H1 (cell line): ENCODE measurements around the gene NEUROD4. TPM values are rescaled to one million over a fixed set of nuclear protein-coding genes. Genes with fewer than 3 reads are reported as not detected.

Experiments
- CTCF ChIA-PET: fragments of 300-600 bp; sonication (Branson Sonifier 250); formaldehyde crosslinking; loops from one replicate; lab custom pipeline; 2021; ENCODE audit not compliant: partially characterized antibody; lab: Charles Lee
- POLR2A ChIA-PET: fragments of 300-600 bp; sonication (Branson Sonifier 250); formaldehyde crosslinking; loops from one replicate; lab custom pipeline; 2021; ENCODE audit warnings: inconsistent platforms; ENCODE audit not compliant: partially characterized antibody; lab: Charles Lee
- DNase-seq, 2 experiments: peaks; one replicate each; pipeline versions ENCODE4 v3.0.0 to v3.0.0-alpha.2; 2010 to 2022; ENCODE audit warnings: low spot score in 2 of 2, low read depth in 1 of 2, mixed read lengths in 1 of 2
- FAIRE-seq: peaks from 2 replicates; lab custom pipeline; 2011; peaks lifted over from hg19 to GRCh38; lab: Jason Lieb, UNC
- H2AFZ ChIP-seq: 2 replicates; pipeline ENCODE4 v1.8.1; 2012; ENCODE audit warnings: low read length, inconsistent platforms
- H2AK5ac ChIP-seq: 2 replicates; pipeline ENCODE4 v1.6.1; 2013; ENCODE audit warnings: low read depth, low read length
- H2BK120ac ChIP-seq: replicated peaks from 2 replicates; pipeline ENCODE3; 2013; ENCODE audit warnings: low read depth, low read length, inconsistent platforms
- H2BK12ac ChIP-seq: 2 replicates; pipeline ENCODE4 v1.6.1; 2013; ENCODE audit warnings: low read depth, low read length
- H2BK15ac ChIP-seq: 2 replicates; pipeline ENCODE4 v1.6.1; 2013; ENCODE audit warnings: low read length
- H2BK20ac ChIP-seq: 2 replicates; pipeline ENCODE4 v1.6.1; 2013; ENCODE audit warnings: low read length
- H2BK5ac ChIP-seq: 2 replicates; pipeline ENCODE4 v1.6.1; 2013; ENCODE audit warnings: low read depth, low read length
- H3K14ac ChIP-seq: 2 replicates; pipeline ENCODE4 v1.6.1; 2013; ENCODE audit warnings: inconsistent platforms; ENCODE audit not compliant: insufficient read length
- H3K18ac ChIP-seq: 2 replicates; pipeline ENCODE4 v1.6.1; 2013; ENCODE audit warnings: low read length; ENCODE audit errors: extremely low read depth
- H3K23ac ChIP-seq: 2 replicates; pipeline ENCODE4 v1.6.1; 2013; ENCODE audit warnings: inconsistent platforms; ENCODE audit not compliant: insufficient read length
- H3K23me2 ChIP-seq: 2 replicates; pipeline ENCODE4 v1.6.1; 2013; ENCODE audit warnings: low read depth, low read length
- H3K27ac ChIP-seq: 2 replicates; pipeline ENCODE4 v1.6.1; 2011; ENCODE audit warnings: low read depth, low read length, inconsistent platforms
- H3K27me3 ChIP-seq, 4 experiments: replicated peaks in 1 of 4; 1 replicate in 1 of 4; 2 replicates in 3 of 4; pipeline versions ENCODE4 v1.6.1 to v1.8.1; 2011 to 2013; ENCODE audit warnings: low read length in 3 of 4, mild to moderate bottlenecking in 3 of 4, inconsistent platforms in 2 of 4, mixed read lengths in 2 of 4, moderate library complexity in 1 of 4; ENCODE audit not compliant: control insufficient read depth in 3 of 4, insufficient read depth in 3 of 4; ENCODE audit errors: extremely low read depth in 1 of 4
- H3K36me3 ChIP-seq, 4 experiments: 2 replicates each; pipeline versions ENCODE4 v1.6.1 to v1.8.1; 2011 to 2013; ENCODE audit warnings: mild to moderate bottlenecking in 4 of 4, low read length in 3 of 4, moderate library complexity in 2 of 4, control low read depth in 1 of 4, inconsistent platforms in 1 of 4; ENCODE audit not compliant: insufficient read depth in 4 of 4, control insufficient read depth in 2 of 4
- H3K4ac ChIP-seq: replicated peaks from 2 replicates; pipeline ENCODE3; 2013; ENCODE audit warnings: low read length, low read depth, mixed read lengths, inconsistent platforms; ENCODE audit not compliant: insufficient read length
- H3K4me1 ChIP-seq, 4 experiments: replicated peaks in 1 of 4; 1 replicate in 1 of 4; 2 replicates in 3 of 4; pipeline versions ENCODE4 v1.6.1 to v1.8.1; 2011 to 2013; ENCODE audit warnings: low read length in 3 of 4, inconsistent platforms in 2 of 4, mixed read lengths in 1 of 4; ENCODE audit not compliant: insufficient read depth in 4 of 4, control insufficient read depth in 3 of 4
- H3K4me2 ChIP-seq, 2 experiments: 2 replicates each; pipeline versions ENCODE4 v1.6.1 to v1.8.1; 2011 to 2013; ENCODE audit warnings: low read depth in 2 of 2, low read length in 2 of 2, control low read depth in 1 of 2, inconsistent platforms in 1 of 2, mild to moderate bottlenecking in 1 of 2; ENCODE audit not compliant: insufficient read depth in 1 of 2
- H3K4me3 ChIP-seq, 4 experiments: fragments of 200-600, 300-600 bp in 1 of 4; sonication (generic), shearing (Covaris generic), sonication (Bioruptor Twin) in 1 of 4; 2 replicates each; pipeline versions ENCODE4 v1.5.1 to v1.8.1; 2011 to 2016; ENCODE audit warnings: low read length in 4 of 4, low read depth in 3 of 4, control low read depth in 2 of 4, inconsistent platforms in 2 of 4, mild to moderate bottlenecking in 2 of 4, mixed read lengths in 1 of 4, moderate library complexity in 1 of 4; ENCODE audit not compliant: insufficient read depth in 2 of 4; ENCODE audit errors: extremely low read depth in 1 of 4
- H3K56ac ChIP-seq: replicated peaks from 2 replicates; pipeline ENCODE3; 2013; ENCODE audit warnings: low read depth, mild to moderate bottlenecking, mixed read lengths, low read length, inconsistent platforms; ENCODE audit not compliant: insufficient read length
- H3K79me1 ChIP-seq: 2 replicates; pipeline ENCODE4 v1.6.1; 2013; ENCODE audit warnings: low read depth, low read length, control low read depth
- H3K79me2 ChIP-seq, 2 experiments: 2 replicates each; pipeline versions ENCODE4 v1.6.1 to v1.8.1; 2012 to 2013; ENCODE audit warnings: low read length in 2 of 2, mild to moderate bottlenecking in 2 of 2, inconsistent platforms in 1 of 2; ENCODE audit not compliant: insufficient read depth in 2 of 2, control insufficient read depth in 1 of 2
- H3K9ac ChIP-seq, 4 experiments: replicated peaks in 1 of 4; 1 replicate in 1 of 4; 2 replicates in 3 of 4; pipeline versions ENCODE4 v1.6.1 to v1.8.1; 2011 to 2013; ENCODE audit warnings: low read depth in 3 of 4, low read length in 3 of 4, control low read depth in 2 of 4, mild to moderate bottlenecking in 2 of 4, moderate library complexity in 2 of 4, inconsistent platforms in 1 of 4; ENCODE audit errors: extremely low read depth in 1 of 4
- H3K9me3 ChIP-seq, 2 experiments: 2 replicates each; pipeline versions ENCODE4 v1.6.1 to v1.8.1; 2012 to 2013; ENCODE audit warnings: mild to moderate bottlenecking in 2 of 2, moderate library complexity in 2 of 2, control low read depth in 1 of 2, inconsistent platforms in 1 of 2, low read depth in 1 of 2, low read length in 1 of 2, mixed read lengths in 1 of 2; ENCODE audit not compliant: insufficient read depth in 2 of 2
- H4K20me1 ChIP-seq, 2 experiments: replicated peaks in 1 of 2; 2 replicates each; pipeline versions ENCODE3 to v1.8.1; 2011 to 2013; ENCODE audit warnings: inconsistent platforms in 2 of 2, low read length in 2 of 2, mild to moderate bottlenecking in 1 of 2; ENCODE audit not compliant: insufficient read depth in 2 of 2, control insufficient read depth in 1 of 2
- H4K5ac ChIP-seq: 2 replicates; pipeline ENCODE4 v1.6.1; 2013; ENCODE audit warnings: low read length, low read depth, mixed read lengths, inconsistent platforms; ENCODE audit not compliant: insufficient read length
- H4K8ac ChIP-seq: 2 replicates; pipeline ENCODE4 v1.8.0; 2013; ENCODE audit warnings: mild to moderate bottlenecking, moderate library complexity, low read length, inconsistent platforms; ENCODE audit not compliant: insufficient read depth; ENCODE audit errors: extremely low read depth
- H4K91ac ChIP-seq: replicated peaks from 2 replicates; pipeline ENCODE3; 2013; ENCODE audit warnings: low read length, mixed read lengths, inconsistent platforms; ENCODE audit not compliant: insufficient read length
- POLR2A ChIP-seq, 2 experiments: IDR thresholded peaks; 1 replicate in 1 of 2; 2 replicates in 1 of 2; pipeline ENCODE4 v1.6.1; 2011; ENCODE audit warnings: low read depth in 2 of 2, low read length in 2 of 2, mild to moderate bottlenecking in 2 of 2; ENCODE audit errors: control extremely low read depth in 1 of 2
- TCF12 ChIP-seq: IDR thresholded peaks from 2 replicates; pipeline ENCODE4 v1.6.1; 2011; ENCODE audit warnings: low read depth, mild to moderate bottlenecking, low read length
- WGBS, 2 experiments: shearing (Covaris generic) in 1 of 2; methylation state at CpG; one replicate each; pipeline versions ENCODE4 v1.1.6 to v1.1.7; 2013 to 2015; ENCODE audit warnings: low lambda C conversion rate in 2 of 2, mixed read lengths in 2 of 2, inconsistent platforms in 1 of 2, low coverage in 1 of 2, missing lambda C conversion rate in 1 of 2; ENCODE audit not compliant: insufficient replicate concordance in 2 of 2, insufficient coverage in 1 of 2, insufficient read length in 1 of 2; ENCODE audit errors: extremely low coverage in 1 of 2, missing lambda C conversion rate in 1 of 2; 5-methylcytosine and 5-hydroxymethylcytosine counted together
- polyA plus RNA-seq, 7 experiments: library from polyadenylated mRNA; depleted of rRNA in 3 of 7; stranded (reverse) in 5 of 7; unstranded in 2 of 7; fragments of >200 nt in 5 of 7; fragments of 200-250 nt in 2 of 7; gene quantifications; 1 replicate in 5 of 7; 2 replicates in 1 of 7; 4 replicates in 1 of 7; pipeline versions ENCODE4 v1.2.1 to v1.2.3, GENCODE V29; 2011 to 2013; ENCODE audit warnings: missing spikeins in 2 of 7, mixed read lengths in 2 of 7
- total RNA-seq: library from RNA; stranded (reverse); fragmentation: NEBNext Ultra II Directional; extraction: Animal tissue kit (Norgen Biotek cat#: 25700); gene quantifications from 2 replicates; pipeline ENCODE4 v1.2.1, GENCODE V29; 2021

NEUROD4 gene
- total and polyA plus RNA-seq, 2 of the 8 experiments (the other 6 are each of a cell fraction or from before 2014, with no cell fraction given), result not detected

DNA sequence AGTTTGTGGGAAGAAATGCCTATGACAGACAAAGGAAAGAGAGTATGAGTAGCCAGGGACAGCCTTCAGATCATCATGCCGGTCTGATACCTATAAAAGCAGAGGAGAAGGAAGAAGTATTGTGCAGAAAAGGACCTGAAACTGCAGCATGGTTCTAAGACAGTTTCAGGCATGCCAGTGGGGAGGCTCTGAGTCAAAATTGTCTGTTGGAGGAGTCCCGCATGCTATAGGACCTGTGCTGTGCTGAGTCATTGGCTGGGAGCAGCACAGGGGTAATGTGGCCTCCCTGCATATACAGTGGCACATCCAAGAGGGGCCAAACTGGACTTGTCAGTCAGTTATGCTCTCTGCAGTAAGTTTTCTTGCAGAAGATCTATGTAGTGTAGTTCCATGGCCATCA, 40.7 kb downstream of the NEUROD4 start:
- Histone ChIP-seq H3K4me2 (peak overlapping the region in 1 of 2 experiments; percentile 48; a peak in 1 of 4 replicates), H2BK20ac (peak overlapping the region; percentile 36; the same call in 1 of the 2 replicates), H2BK12ac (no peak overlapping the region), H4K5ac (no peak overlapping the region), H3K79me2 (no peaks in the 10 kb centered on the region), H3K4me3 (no peak overlapping the region), H4K8ac (no peak overlapping the region), H2BK120ac (no peak overlapping the region), H3K9me3 (no peaks in the 10 kb centered on the region), H2BK15ac (no peak overlapping the region), H3K23me2 (no peaks in the 10 kb centered on the region; the same call in 1 of the 2 replicates), H2AK5ac (no peak overlapping the region), H4K20me1 (no peaks in the 10 kb centered on the region), H2AFZ (peak overlapping the region; percentile 38; the same call in 1 of the 2 replicates), H3K4me1 (peaks cover 0 to 6% (median 0%) of the 10 kb centered on the region in 4 experiments; a peak in 2 of 7 replicates), H2BK5ac (no peak overlapping the region)
- POLR2A ChIA-PET, result no interaction called here
- WGBS, 2 experiments, result 90% methylated on average over 2 of the region's 2 CpGs; no CpG with 5 or more reads in 1 of the 2 experiments
- DNase-seq, result no peak
- no peak for TF ChIP-seq TCF12
- no peak for TF ChIP-seq POLR2A (IDR thresholded peaks at IDR 0.05; ENCODE audit: control extremely low read depth in 1 of 2, low read depth in 2 of 2, low read length in 2 of 2)
- TF ChIP-seq, all 59 proteins: peak for 0
- no peak overlapping the region for H3K56ac ChIP-seq
- no peaks in the 10 kb centered on the region for H3K36me3 ChIP-seq
- no peaks in the 10 kb centered on the region for H3K27me3 ChIP-seq
- no peak overlapping the region for H3K9ac ChIP-seq
- no peak overlapping the region for H3K4ac ChIP-seq
- no peak overlapping the region for H3K27ac ChIP-seq
- CTCF ChIA-PET, result no interaction called here
- FAIRE-seq, result no peak
- H3K18ac ChIP-seq, result no peak overlapping the region
- H4K91ac ChIP-seq, result no peak overlapping the region
- H3K79me1 ChIP-seq, result no peaks in the 10 kb centered on the region
- H3K23ac ChIP-seq, result no peak overlapping the region
- H3K14ac ChIP-seq, result no peak overlapping the region
